Stimulated activated CD4-positive, alpha-beta T cell treated with anti-CD3 and anti-CD28 coated beads, TNF-alpha, amount 100 ng/mL, for 1 hour (primary cell): ENCODE results near the gene TRMU.

ENCODE experiments used
- DNase-seq, 3 donors: peaks; one replicate each; pipeline ENCODE4 v3.0.0-alpha.2; 2020; ENCODE audit warnings: low read depth in 3 of 3, low spot score in 1 of 3

Gene TRMU

GRCh38 chr22:46355369-46355995 lies 20.0 kb downstream of the TRMU start:
- peak in 1 of 3 donors; percentile 53 for DNase-seq

DNA sequence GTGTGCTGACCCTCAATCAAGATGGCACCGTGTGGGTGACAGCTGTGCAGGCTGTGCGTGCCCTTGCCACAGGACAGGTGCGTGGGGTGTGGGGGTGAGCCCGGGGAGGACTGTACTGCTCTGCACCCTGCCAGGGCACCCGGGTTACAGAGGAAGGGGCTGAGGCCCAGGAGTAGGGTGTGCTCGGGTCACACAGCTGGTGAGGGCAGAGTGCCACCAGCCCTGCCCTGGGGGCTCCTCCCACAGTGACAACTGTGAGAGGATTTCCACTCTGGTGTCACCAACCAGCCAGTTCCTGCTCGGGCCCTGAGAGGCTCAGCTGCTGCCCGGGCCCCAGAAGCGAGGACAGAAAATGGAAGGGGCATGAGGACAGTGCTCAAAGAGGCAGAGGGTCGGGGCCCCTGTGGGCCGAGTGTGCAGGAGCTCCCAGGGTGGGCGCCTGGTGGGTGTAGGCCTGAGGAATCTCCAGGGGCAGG lies 20.5 kb downstream of the TRMU start:
- no peak for DNase-seq

DNA sequence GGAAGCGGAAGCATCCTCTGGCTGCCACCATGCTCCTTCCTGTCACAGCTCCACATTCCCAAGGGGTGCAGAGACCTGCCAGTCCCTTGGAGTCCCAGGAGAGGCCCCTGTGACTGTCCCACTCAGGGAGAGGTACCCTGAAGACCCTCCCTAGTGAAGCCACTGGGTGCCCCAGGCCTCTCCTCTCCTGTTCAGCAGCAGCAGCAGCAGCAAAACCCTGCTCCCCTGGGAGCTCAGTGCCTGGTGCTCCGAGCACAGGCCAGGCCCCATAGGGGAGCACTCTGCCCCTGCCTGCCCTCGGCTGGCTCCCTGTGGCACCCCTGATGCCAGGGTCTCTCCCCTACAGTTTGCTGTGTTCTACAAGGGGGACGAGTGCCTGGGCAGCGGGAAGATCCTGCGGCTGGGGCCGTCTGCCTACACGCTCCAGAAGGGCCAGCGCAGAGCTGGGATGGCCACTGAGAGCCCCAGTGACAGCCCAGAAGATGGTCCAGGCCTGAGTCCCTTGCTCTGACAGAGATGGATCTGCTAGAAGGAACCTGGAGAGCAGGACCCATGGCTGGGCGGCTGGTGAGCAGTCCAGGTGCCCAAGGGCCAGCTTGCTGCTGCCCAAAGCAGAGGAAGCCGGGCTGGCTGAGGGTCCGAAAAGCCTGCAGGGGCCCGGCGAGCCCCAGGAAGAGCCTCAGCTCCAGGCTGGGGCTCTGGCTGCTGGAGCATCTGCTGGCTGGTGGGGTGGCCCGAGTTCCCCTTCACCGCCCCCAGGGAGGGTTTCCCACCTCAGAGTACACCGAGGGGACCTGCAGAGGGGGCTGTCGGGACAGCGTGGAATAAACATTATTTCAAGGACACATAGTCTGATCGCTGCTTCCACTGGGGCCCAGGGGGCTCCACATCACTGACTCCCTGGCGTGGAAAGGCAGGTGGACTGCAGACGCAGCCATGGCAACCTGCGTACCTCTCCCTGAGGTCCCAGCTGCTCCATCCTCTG lies 21.3 kb downstream of the TRMU start:
- DNase-seq = no peak

- no peak for DNase-seq
Observed at GRCh38 chr22:46357711-46358520, 22.4 kb downstream of the TRMU start.

- DNase-seq = no peak
Observed at GRCh38 chr22:46358766-46359165, 23.3 kb downstream of the TRMU start.

DNA sequence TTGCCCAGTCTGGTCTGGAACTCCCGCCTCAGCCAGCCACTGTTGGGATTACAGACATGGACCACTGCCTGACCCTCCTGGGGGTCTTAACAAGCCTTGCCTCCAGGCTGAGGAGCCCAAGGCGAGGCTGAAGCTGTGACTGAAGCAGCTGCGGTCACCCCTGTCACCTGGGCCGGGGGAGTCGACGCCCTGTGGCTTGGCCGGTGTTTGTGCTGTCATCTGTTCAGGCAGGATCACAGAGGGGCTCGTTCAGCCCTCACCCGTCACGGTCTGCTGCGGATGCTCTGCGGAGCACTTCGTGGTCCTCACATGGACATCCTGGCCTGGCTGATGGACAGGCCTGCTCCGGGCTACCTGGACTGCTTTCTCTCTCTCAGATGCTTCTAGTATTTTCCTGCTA lies 23.8 kb downstream of the TRMU start:
- DNase-seq = no peak

GRCh38 chr22:46360097-46360496 lies 24.6 kb downstream of the TRMU start:
- no peak for DNase-seq

DNA sequence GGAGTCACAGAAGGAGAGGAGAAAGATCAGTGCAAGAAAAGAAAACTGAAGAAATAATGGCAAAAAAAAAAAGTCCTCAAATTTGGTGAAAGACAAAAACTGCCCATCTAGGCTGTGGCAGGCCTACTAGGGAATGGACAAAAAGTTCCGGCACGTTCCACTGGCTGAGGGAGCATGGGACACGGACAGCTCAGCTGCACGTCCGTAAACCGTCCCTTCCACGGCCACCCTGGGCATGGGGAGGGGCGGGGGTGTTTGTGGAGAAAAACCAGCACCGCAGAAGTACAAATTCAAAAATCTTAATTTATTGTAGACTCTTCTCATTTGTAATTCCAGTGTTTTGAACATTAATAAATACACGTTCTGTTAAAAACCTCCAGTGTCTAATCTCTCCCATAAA lies 25.4 kb downstream of the TRMU start:
- no peak for DNase-seq

DNA sequence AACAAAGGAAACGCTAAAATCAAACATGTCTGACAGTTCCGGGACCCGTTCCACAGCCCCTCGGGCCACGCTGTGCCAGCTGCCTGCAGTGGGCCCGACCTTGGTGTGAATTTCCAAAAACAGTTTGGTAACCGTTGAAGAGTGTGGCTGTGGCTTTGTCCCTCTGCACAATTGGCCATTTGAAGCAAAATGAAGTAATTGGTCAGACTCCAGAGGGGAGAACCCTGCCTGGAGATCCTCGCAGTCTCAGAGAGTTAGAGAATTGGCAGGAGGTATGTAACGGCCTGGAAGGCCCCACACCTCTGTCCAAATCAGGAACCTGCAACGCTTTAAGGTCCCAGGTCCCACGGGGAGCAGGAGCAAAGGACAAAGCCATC lies 26.3 kb downstream of the TRMU start:
- DNase-seq = no peak

DNA sequence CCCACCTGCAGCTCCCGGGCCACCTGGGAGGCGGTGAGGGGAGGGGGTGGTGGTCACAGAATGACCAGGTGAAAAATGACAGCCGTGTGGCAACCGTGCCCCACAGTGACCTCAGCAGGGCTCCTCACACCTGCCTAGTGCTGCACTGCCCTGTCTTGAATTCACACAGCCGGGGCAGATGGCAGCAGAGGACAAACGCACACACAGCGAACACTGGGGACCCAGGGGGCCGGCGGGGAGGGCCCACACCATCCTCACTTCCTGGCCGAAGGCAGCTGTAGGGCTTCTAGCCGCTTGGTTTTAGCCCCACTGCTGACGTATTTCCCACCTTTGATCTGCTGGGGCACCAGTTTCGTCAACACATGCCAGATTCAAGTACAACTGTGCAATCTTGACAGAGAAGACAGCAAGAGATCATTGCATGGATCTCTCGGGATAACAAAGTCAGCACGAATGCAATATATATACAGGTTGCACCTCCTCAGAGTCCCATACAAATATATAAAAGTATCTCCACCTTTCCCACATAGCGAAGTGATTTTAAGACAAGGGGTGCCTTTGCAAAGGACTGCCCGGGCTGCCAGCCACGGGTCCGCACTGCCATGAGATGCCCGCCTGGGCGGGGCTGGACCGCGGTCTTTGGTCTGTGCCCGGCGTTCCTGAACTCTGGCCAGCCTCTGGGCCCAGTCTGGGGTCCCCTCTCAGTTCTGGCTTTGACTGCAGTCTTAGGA lies 26.9 kb downstream of the TRMU start:
- no peak for DNase-seq

GRCh38 chr22:46362934-46363515 lies 27.5 kb downstream of the TRMU start:
- DNase-seq = no peak

DNA sequence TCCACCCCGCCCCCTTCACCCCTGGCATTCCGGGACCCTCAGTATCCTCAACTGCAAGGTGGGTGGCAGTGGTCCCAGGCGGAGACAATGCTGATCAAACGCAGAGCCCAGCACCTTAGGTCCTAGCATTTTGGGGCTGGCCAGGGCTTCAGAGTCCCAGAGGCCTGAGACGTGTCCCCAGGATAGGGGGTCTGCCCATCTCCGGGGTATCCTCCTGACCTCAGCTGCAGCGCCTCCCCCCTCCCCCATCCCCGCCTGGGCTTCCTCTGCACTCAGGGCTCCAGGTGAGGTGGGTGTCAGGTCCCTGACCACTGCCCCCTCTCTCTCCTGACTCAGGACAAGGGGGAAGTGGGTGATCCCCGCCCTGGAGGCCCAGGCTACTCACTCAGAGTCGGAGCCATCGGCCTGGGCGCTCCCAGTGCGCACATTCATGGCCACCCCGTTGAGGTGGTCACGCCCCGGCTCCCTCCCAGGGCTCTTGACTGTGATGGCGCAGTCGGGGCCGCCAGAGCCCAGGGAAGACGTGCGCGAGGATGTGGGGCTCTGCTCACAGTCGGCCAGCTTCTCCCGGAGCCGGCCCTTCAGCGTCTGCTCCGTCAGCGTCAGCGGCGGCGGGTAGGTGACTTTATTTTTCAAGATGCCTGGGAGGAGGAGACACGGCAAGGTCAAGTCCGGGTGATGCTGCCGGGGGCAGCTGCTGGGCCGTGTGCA lies 28.3 kb downstream of the TRMU start:
- no peak for DNase-seq

GRCh38 chr22:46364341-46365165 lies 29.0 kb downstream of the TRMU start:
- DNase-seq = no peak

DNA sequence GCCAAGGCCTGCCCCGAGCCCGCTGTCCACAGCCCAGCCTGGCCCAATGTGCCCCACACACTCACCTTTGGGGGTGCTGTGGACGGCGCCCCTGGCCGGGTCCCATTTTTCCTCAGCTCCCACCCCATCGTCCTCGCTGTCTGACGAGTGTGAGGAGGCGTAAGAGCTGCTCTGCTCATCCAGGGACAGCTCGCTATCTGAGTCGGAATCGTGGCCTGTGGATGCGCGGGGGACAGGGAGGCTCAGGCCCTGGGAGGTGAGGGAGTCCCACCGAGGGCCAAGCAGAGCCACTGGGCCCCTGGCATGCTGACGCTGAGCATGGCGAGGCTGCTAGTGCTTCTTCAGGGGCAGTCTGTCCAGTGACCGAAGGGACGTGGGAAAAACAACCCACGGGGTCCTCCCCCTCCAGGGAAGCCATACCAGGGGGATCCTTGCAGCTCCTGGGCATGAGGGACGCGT lies 29.7 kb downstream of the TRMU start:
- no peak for DNase-seq

DNA sequence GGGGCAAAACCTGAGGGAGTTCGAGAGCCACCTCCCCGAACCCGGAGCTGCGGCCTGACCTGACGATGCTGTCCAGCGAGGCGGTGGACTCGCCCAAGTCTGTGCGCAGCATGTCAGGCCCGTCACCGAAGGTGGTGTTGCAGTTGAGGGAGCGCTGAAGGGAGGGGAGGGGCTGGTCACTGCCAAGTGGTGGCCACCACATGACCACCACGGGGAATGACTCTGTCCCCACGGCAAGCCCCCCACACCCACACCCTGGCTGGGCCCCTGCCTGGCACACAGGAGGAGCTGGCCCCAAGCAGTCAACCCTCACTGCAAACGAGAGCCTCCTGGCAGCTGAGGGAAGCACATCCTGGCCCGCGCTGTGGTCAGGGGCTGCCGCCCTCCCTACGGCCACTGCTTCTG lies 30.8 kb downstream of the TRMU start:
- DNase-seq = no peak

DNA sequence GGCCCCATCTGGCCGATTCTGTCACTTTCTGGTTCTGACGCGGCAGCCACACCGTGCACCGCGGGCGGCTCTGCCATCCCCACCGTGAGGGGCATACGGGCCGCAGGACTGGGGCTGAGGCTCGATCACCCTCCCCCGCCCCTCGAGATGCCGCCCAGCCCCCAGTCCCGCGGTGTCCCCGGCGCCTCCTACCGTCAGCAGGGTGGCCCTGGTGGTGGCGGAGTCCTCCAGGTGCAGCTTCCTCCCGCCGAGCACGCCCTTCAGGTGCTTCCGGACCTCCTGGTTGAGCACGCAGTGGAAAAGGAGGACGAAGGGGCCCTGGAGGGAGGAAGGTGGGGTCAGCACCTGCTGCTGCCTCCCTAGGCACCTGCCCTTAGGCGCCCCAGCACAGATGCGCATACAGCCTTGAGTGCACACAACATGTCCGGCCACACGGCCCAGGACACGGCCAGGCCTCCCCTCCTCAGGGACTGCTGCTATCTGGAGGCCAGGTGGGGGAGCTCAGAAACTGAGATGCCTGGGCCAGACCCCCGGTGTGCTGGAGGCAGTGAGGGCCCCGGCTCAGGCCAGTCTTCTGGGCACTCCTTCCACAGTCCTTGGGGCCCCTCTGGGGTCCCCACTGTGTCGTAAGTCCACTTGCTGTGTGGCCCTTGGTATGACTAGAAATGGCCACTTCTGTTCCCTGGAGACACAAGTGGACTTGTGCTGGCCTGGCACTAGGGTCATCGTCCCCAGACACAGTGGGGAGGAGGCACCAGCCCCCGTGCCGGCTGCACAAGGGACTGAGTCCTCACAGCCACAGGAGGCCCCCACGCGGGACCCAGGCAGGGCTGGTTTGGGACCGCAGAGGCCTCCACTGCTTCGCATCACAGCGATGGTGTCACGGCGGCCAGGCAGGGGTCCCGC lies 31.5 kb downstream of the TRMU start:
- no peak for DNase-seq

GRCh38 chr22:46367707-46368191 lies 32.2 kb downstream of the TRMU start:
- peak; percentile 23 to 61 (median 38) for DNase-seq

DNA sequence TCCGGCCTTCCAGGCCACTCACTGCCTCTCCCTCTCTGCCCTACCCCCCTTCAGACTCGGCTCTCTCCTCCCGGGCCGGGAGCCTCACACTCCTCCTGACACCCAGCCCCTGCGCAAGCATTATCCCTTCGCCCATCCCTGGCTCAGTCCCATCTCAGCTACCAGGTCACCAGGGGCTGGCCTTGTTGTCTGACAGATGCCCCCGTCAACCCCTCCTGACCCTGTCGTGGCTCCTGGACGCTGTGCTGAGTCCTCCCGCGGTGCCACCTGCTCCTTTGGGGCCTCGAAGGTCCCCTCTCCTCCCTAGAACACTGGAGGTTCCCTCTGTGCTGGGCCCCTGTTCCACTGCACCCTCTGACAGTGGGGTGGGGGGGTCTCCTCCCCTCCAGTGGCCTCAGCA lies 32.9 kb downstream of the TRMU start:
- no peak for DNase-seq
